Measurements from ENCODE around the gene IDNK. TPM values are rescaled to one million over a fixed set of nuclear protein-coding genes. Genes with fewer than 3 reads are reported as not detected.
"Not testable (repeated sequence)": the region's sequence is repeated elsewhere in the genome, so short reads cannot be mapped to it uniquely, and the experiment has no call there.

IDNK gene
- total RNA-seq, 3 donors from 2014 or later (not counting 1 experiment from before 2014, with no cell fraction given): 12.5 to 13.5 (median 13.0) TPM

DNA sequence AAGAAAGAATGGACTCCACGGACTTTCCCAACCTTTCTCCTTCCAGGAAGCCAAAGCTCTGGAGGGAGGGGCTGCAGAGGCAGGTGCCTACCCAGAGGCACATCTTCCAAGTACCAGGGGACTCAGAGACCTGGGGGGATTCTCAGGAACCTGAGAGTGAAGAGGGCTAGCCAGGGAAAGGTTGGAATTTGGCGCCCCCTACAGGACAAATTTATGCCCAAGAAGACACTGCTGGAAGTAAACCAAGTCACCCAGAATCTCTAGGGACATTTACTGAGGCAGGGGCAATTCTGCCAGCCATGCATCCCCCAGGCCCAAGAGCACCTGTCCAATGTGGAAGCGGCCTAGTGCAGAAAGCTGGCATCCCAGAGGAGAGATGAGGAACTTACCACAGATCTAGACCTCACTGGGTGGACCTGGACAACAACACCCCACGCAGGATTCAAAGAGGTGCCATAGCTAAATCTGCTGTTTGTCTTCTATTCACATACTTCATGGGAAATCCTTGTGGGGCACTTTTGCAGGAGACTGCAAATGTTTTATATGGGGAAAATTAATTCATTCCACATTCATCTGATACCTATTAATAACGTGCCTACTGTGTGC, 25.9 kb upstream of the IDNK start:
- H3K4me3 ChIP-seq (ENCODE audit: low read length): no peak overlapping the region
- intact Hi-C loops (cut with micrococcal nuclease): loop anchor here (1.0 kb wide), 1 partner anchor 263 kb away; no protein-coding TSS in a partner anchor
- H3K36me3 ChIP-seq (ENCODE audit: control insufficient read depth, insufficient read depth, low read length): no peaks in the 10 kb centered on the region
- no peak overlapping the region for H3K27ac Mint-ChIP-seq
- 50% methylated on average over 5 of the region's 5 CpGs for WGBS (ENCODE audit: insufficient coverage)
- H3K27me3 Mint-ChIP-seq (ENCODE audit: low read depth in 2 of 2): peaks cover 0 to under 1% of the 10 kb centered on the region in 2 donors
- no peaks in the 10 kb centered on the region for H3K27me3 ChIP-seq (ENCODE audit: control insufficient read depth, insufficient read depth, low read length)
- peak in 1 of 3 donors; percentile 55 for ATAC-seq
- no peaks in the 10 kb centered on the region for H3K4me1 Mint-ChIP-seq
- no peaks in the 10 kb centered on the region for H3K9me3 Mint-ChIP-seq
- TF ChIP-seq CTCF (IDR thresholded peaks at IDR 0.05): peak; percentile 85
- H3K36me3 Mint-ChIP-seq: no peaks in the 10 kb centered on the region
- no peak overlapping the region for H3K4me3 Mint-ChIP-seq
- no peak overlapping the region for H3K27ac ChIP-seq (ENCODE audit: low read length)
- no peaks in the 10 kb centered on the region for H3K9me3 ChIP-seq (ENCODE audit: control insufficient read depth, insufficient read depth, low read length)
- H3K4me1 ChIP-seq (ENCODE audit: control insufficient read depth, insufficient read depth, low read length): no peaks in the 10 kb centered on the region
- DNase-seq: peak; percentile 23 to 61

GRCh38 chr9:83598487-83598886, 24.5 kb upstream of the IDNK start:
- Histone ChIP-seq H3K36me3 (ENCODE audit: control insufficient read depth, insufficient read depth, low read length) (no peaks in the 10 kb centered on the region), H3K9me3 (ENCODE audit: control insufficient read depth, insufficient read depth, low read length) (no peaks in the 10 kb centered on the region), H3K27ac (ENCODE audit: low read length) (no peak overlapping the region), H3K4me1 (ENCODE audit: control insufficient read depth, insufficient read depth, low read length) (no peaks in the 10 kb centered on the region), H3K27me3 (ENCODE audit: control insufficient read depth, insufficient read depth, low read length) (no peaks in the 10 kb centered on the region), H3K4me3 (ENCODE audit: low read length) (no peak overlapping the region)
- DNase-seq: no peak
- intact Hi-C loops (cut with micrococcal nuclease): no loop called here
- H3K27me3 Mint-ChIP-seq (ENCODE audit: low read depth in 2 of 2): peaks cover 0 to 3% of the 10 kb centered on the region in 2 donors
- H3K9me3 Mint-ChIP-seq: no peaks in the 10 kb centered on the region
- no peak overlapping the region for H3K27ac Mint-ChIP-seq
- H3K4me1 Mint-ChIP-seq: no peaks in the 10 kb centered on the region
- no peak overlapping the region for H3K4me3 Mint-ChIP-seq
- H3K36me3 Mint-ChIP-seq: no peaks in the 10 kb centered on the region
- TF ChIP-seq CTCF (IDR thresholded peaks at IDR 0.05): no peak
- no CpG with 5 or more reads among the region's 1 CpG for WGBS (ENCODE audit: insufficient coverage)
- no peak for ATAC-seq

- no peaks in the 10 kb centered on the region for H3K36me3 Mint-ChIP-seq
- 85% methylated on average over 4 of the region's 4 CpGs for WGBS (ENCODE audit: insufficient coverage)
- no peak for DNase-seq
- H3K27me3 Mint-ChIP-seq (ENCODE audit: low read depth in 2 of 2): peaks cover 0 to 3% of the 10 kb centered on the region in 2 donors
- H3K9me3 Mint-ChIP-seq: no peaks in the 10 kb centered on the region
- intact Hi-C loops (cut with micrococcal nuclease): no loop called here
- no peak for TF ChIP-seq CTCF (IDR thresholded peaks at IDR 0.05)
- H3K27ac ChIP-seq (ENCODE audit: low read length): no peak overlapping the region
- H3K9me3 ChIP-seq (ENCODE audit: control insufficient read depth, insufficient read depth, low read length): no peaks in the 10 kb centered on the region
- no peak overlapping the region for H3K27ac Mint-ChIP-seq
- H3K27me3 ChIP-seq (ENCODE audit: control insufficient read depth, insufficient read depth, low read length): no peaks in the 10 kb centered on the region
- H3K4me1 ChIP-seq (ENCODE audit: control insufficient read depth, insufficient read depth, low read length): no peaks in the 10 kb centered on the region
- H3K4me3 ChIP-seq (ENCODE audit: low read length): no peak overlapping the region
- no peaks in the 10 kb centered on the region for H3K4me1 Mint-ChIP-seq
- no peak overlapping the region for H3K4me3 Mint-ChIP-seq
- H3K36me3 ChIP-seq (ENCODE audit: control insufficient read depth, insufficient read depth, low read length): no peaks in the 10 kb centered on the region
- no peak for ATAC-seq
These were observed 23.9 kb upstream of the IDNK start for GRCh38 chr9:83599071-83599470.

GRCh38 chr9:83601463-83601862, 21.5 kb upstream of the IDNK start:
- Histone ChIP-seq H3K27ac (ENCODE audit: low read length) (no peak overlapping the region), H3K4me1 (ENCODE audit: control insufficient read depth, insufficient read depth, low read length) (no peaks in the 10 kb centered on the region), H3K27me3 (ENCODE audit: control insufficient read depth, insufficient read depth, low read length) (no peaks in the 10 kb centered on the region), H3K4me3 (ENCODE audit: low read length) (no peak overlapping the region), H3K36me3 (ENCODE audit: control insufficient read depth, insufficient read depth, low read length) (no peaks in the 10 kb centered on the region), H3K9me3 (ENCODE audit: control insufficient read depth, insufficient read depth, low read length) (no peaks in the 10 kb centered on the region)
- no peak overlapping the region for H3K27ac Mint-ChIP-seq
- H3K4me1 Mint-ChIP-seq: no peaks in the 10 kb centered on the region
- intact Hi-C loops (cut with micrococcal nuclease): no loop called here
- ATAC-seq (no peak), DNase-seq (no peak)
- H3K9me3 Mint-ChIP-seq: no peaks in the 10 kb centered on the region
- no peaks in the 10 kb centered on the region for H3K36me3 Mint-ChIP-seq
- H3K4me3 Mint-ChIP-seq: no peak overlapping the region
- WGBS (ENCODE audit: insufficient coverage): 83% methylated on average over 2 of the region's 2 CpGs
- peaks cover 0 to 3% of the 10 kb centered on the region in 2 donors for H3K27me3 Mint-ChIP-seq (ENCODE audit: low read depth in 2 of 2)
- no peak for TF ChIP-seq CTCF (IDR thresholded peaks at IDR 0.05)

DNA sequence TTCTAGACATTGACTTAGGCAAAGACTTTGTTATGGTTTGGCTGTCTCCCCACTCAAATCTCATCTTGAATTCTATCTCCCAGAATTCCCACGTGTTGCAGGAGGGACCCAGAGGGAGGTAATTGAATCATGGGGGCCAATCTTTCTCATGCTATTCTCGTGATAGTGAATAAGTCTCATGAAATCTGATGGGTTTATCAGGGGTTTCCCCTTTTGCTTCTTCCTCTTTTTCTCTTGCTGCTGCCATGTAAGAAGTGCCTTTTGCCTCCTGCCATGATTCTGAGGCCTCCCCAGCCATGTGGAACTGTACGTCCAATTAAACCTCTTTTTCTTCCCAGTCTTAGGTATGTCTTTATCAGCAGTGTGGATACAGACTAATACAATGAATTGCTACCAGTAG, 15.3 kb upstream of the IDNK start:
- not testable (repeated sequence) for H3K4me1 ChIP-seq (ENCODE audit: control insufficient read depth, insufficient read depth, low read length); H3K27ac Mint-ChIP-seq

More for the DNA sequence above, 15.3 kb upstream of the IDNK start:
- H3K36me3 ChIP-seq (ENCODE audit: control insufficient read depth, insufficient read depth, low read length); H3K9me3 ChIP-seq (ENCODE audit: control insufficient read depth, insufficient read depth, low read length); H3K9me3 Mint-ChIP-seq; DNase-seq; H3K27me3 ChIP-seq (ENCODE audit: control insufficient read depth, insufficient read depth, low read length); H3K4me3 Mint-ChIP-seq; H3K4me3 ChIP-seq (ENCODE audit: low read length); H3K27ac ChIP-seq (ENCODE audit: low read length); intact Hi-C loops (cut with micrococcal nuclease); H3K4me1 Mint-ChIP-seq; ATAC-seq; H3K36me3 Mint-ChIP-seq: not testable (repeated sequence)
- WGBS (ENCODE audit: insufficient coverage): 86% methylated on average over 3 of the region's 3 CpGs
- H3K27me3 Mint-ChIP-seq (ENCODE audit: low read depth in 2 of 2): peaks cover 8 to 32% of the 10 kb centered on the region in 2 donors
